Gastrocnemius medialis (tissue), 4 donors: ENCODE data around the gene SARS1. TPM values are rescaled to one million over a fixed set of nuclear protein-coding genes. Genes with fewer than 3 reads are reported as not detected.

ENCODE experiments used
- ATAC-seq, 2 donors: fragments of 150-250 bp; one replicate each; pipeline ENCODE4 v1.9.1; 2016
- DNase-seq, 2 donors: peaks; one replicate each; pipeline ENCODE4 v3.0.0-alpha.2; 2019
- H3K27ac ChIP-seq, 4 donors: fragments of 200-600 bp; sonication (generic); 1 replicate in 1 of 4; 2 replicates in 3 of 4; pipeline ENCODE4 v1.5.1; 2016 to 2018; ENCODE audit warnings: mild to moderate bottlenecking in 2 of 4, moderate library complexity in 1 of 4
- H3K27me3 ChIP-seq, 3 donors: fragments of 200-600 bp; sonication (generic) in 2 of 3; 1 replicate in 1 of 3; 2 replicates in 2 of 3; pipeline versions ENCODE4 v1.5.1 to v1.6.0; 2016 to 2019; ENCODE audit warnings: mild to moderate bottlenecking in 1 of 3, moderate library complexity in 1 of 3
- H3K36me3 ChIP-seq, 2 donors: fragments of 200-600 bp; sonication (generic) in 1 of 2; one replicate each; pipeline ENCODE4 v1.5.1; 2017 to 2018
- H3K4me1 ChIP-seq, 2 donors: fragments of 200-600 bp; sonication (generic) in 1 of 2; one replicate each; pipeline ENCODE4 v1.5.1; 2016 to 2017; ENCODE audit warnings: mild to moderate bottlenecking in 2 of 2
- H3K4me3 ChIP-seq, 4 donors: fragments of 200-600 bp; sonication (generic) in 3 of 4; 1 replicate in 1 of 4; 2 replicates in 3 of 4; pipeline ENCODE4 v1.5.1; 2016 to 2019; ENCODE audit warnings: mild to moderate bottlenecking in 2 of 4
- H3K9me3 ChIP-seq, 3 donors: fragments of 200-600 bp; sonication (generic) in 2 of 3; 1 replicate in 1 of 3; 2 replicates in 2 of 3; pipeline ENCODE4 v1.5.1; 2016 to 2019
- CTCF ChIP-seq, 5 experiments: fragments of 450-650 bp in 3 of 5; fragments of 200-600 bp in 2 of 5; sonication (generic) in 2 of 5; IDR thresholded peaks in 4 of 5; conservative IDR thresholded peaks in 1 of 5; 1 replicate in 4 of 5; 2 replicates in 1 of 5; pipeline ENCODE4 v1.5.1; 2016 to 2019; ENCODE audit warnings: antibody characterized with exemption in 5 of 5, mild to moderate bottlenecking in 3 of 5, moderate library complexity in 3 of 5
- POLR2A ChIP-seq, 2 donors: fragments of 450-650 bp; IDR thresholded peaks; one replicate each; pipeline ENCODE4 v1.6.1; 2017; ENCODE audit warnings: antibody characterized with exemption in 2 of 2, mild to moderate bottlenecking in 2 of 2, moderate library complexity in 2 of 2
- in situ Hi-C, 4 donors: fragments of 200-750 bp; cut with MboI; loops; one replicate each; pipeline versions ENCODE4 v1.15.0 to v1.8.0; 2017; ENCODE audit warnings: low sequenced_read_pairs in 4 of 4
- intact Hi-C: fragments of 100-400 bp; cut with DNase I; formaldehyde crosslinking; loops from one replicate; pipeline ENCODE4 v1.15.1; 2023; ENCODE audit warnings: low total_unique reads
- total RNA-seq, 4 donors: library from RNA; depleted of rRNA; stranded (reverse); fragments of >200 nt; gene quantifications; one replicate each; pipeline versions ENCODE4 v1.1.0 to v1.2.3, GENCODE V29; 2016

SARS1 gene
- total RNA-seq, 4 donors from 2014 or later: 97.6 to 116 (median 98.7) TPM

- Histone ChIP-seq H3K4me1 (no peaks in the 10 kb centered on the region), H3K27ac (no peak overlapping the region), H3K9me3 (no peaks in the 10 kb centered on the region), H3K4me3 (no peak overlapping the region), H3K27me3 (no peaks in the 10 kb centered on the region), H3K36me3 (peaks cover 0 to 49% of the 10 kb centered on the region in 2 donors)
- intact Hi-C loops: no loop called here
- DNase-seq (no peak), ATAC-seq (no peak)
- TF ChIP-seq POLR2A (IDR thresholded peaks at IDR 0.05) (no peak), CTCF (IDR thresholded peaks at IDR 0.05 in 4 of 5, conservative IDR thresholded peaks at IDR 0.05 in 1 of 5) (no peak)
- in situ Hi-C loops: no loop called here
These were observed 12.2 kb downstream of the SARS1 start for GRCh38 chr1:109225711-109226445.

GRCh38 chr1:109228167-109228566, 14.4 kb downstream of the SARS1 start:
- H3K27me3 ChIP-seq: no peaks in the 10 kb centered on the region
- DNase-seq: no peak
- TF ChIP-seq POLR2A (IDR thresholded peaks at IDR 0.05): no peak
- no peak for TF ChIP-seq CTCF (IDR thresholded peaks at IDR 0.05 in 4 of 5, conservative IDR thresholded peaks at IDR 0.05 in 1 of 5)
- in situ Hi-C loops: no loop called here
- peaks cover 0 to 72% of the 10 kb centered on the region in 2 donors for H3K36me3 ChIP-seq
- H3K27ac ChIP-seq: no peak overlapping the region
- H3K4me1 ChIP-seq: no peaks in the 10 kb centered on the region
- no peak overlapping the region for H3K4me3 ChIP-seq
- intact Hi-C loops: no loop called here
- no peak for ATAC-seq
- no peaks in the 10 kb centered on the region for H3K9me3 ChIP-seq

- ATAC-seq: no peak
- TF ChIP-seq CTCF (IDR thresholded peaks at IDR 0.05 in 4 of 5, conservative IDR thresholded peaks at IDR 0.05 in 1 of 5): no peak
- TF ChIP-seq POLR2A (IDR thresholded peaks at IDR 0.05): no peak
- intact Hi-C loops: no loop called here
These were observed 15.9 kb downstream of the SARS1 start for GRCh38 chr1:109229531-109230127.

GRCh38 chr1:109231066-109231465, 17.3 kb downstream of the SARS1 start:
- TF ChIP-seq CTCF (IDR thresholded peaks at IDR 0.05 in 4 of 5, conservative IDR thresholded peaks at IDR 0.05 in 1 of 5) (no peak), POLR2A (IDR thresholded peaks at IDR 0.05) (no peak)
- no peak overlapping the region for H3K4me3 ChIP-seq
- peaks cover 0 to 81% of the 10 kb centered on the region in 2 donors for H3K36me3 ChIP-seq
- no peak overlapping the region for H3K27ac ChIP-seq
- no peaks in the 10 kb centered on the region for H3K4me1 ChIP-seq
- DNase-seq (no peak), ATAC-seq (no peak)
- no peaks in the 10 kb centered on the region for H3K27me3 ChIP-seq
- no peaks in the 10 kb centered on the region for H3K9me3 ChIP-seq
- in situ Hi-C loops (no loop called here), intact Hi-C loops (no loop called here)

More at GRCh38 chr1:109229531-109230127, 15.9 kb downstream of the SARS1 start:
- in situ Hi-C loops: no loop called here
- Histone ChIP-seq H3K36me3 (peaks cover 0 to 74% of the 10 kb centered on the region in 2 donors), H3K4me1 (no peaks in the 10 kb centered on the region), H3K27me3 (no peaks in the 10 kb centered on the region), H3K9me3 (no peaks in the 10 kb centered on the region), H3K27ac (no peak overlapping the region), H3K4me3 (no peak overlapping the region)
- no peak for DNase-seq
